ENCODE results near the gene MYL12B. TPM values are rescaled to one million over a fixed set of nuclear protein-coding genes. Genes with fewer than 3 reads are reported as not detected.

Gene MYL12B
- total RNA-seq, 1 donor from 2014 or later: 275 TPM

DNA sequence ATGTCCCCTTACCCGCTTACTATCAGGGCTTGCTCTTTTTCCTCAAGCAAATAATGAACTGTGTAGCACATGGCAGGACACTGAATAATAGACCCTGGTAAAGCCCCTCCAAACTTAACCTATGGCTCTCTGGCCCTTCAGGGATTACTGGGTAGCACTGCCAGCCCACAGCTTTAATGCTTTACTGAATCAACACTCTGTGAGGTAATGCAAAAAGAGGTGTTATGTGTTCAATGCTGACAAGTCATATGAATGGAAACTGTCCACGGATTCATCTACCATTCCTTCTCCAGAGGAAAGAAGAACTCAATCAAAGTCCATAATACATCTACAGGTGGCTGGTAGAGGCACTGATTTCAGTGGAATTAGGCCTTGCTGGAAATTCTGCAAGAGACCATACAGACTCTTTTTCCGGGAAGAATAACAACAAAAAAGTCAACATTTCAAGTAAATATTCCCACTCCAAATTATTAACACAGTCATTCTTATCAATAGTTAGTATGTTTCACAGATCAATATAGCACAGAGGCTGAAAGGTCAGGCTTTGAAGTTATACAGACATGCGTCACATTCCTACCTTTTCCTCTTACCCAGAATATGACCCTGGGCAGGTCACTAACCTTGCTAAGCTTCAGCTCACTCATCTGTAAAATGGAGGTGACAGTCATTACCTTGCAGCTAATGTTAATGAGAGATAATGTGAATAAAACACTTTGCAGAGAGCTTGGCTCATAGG, 28.3 kb upstream of the MYL12B start:
- no peak for ATAC-seq
- no peak for DNase-seq (ENCODE audit: low spot score)
- intact Hi-C loops (cut with DNase I): no loop called here

- intact Hi-C loops (cut with DNase I): no loop called here
- no peak for ATAC-seq
- DNase-seq (ENCODE audit: low spot score): no peak
Measured at GRCh38 chr18:3234457-3234856, 27.5 kb upstream of the MYL12B start.

GRCh38 chr18:3235846-3236245, 26.1 kb upstream of the MYL12B start:
- intact Hi-C loops (cut with DNase I): loop anchor here (5.0 kb wide), 1 partner anchor 1794 kb away; no protein-coding TSS in a partner anchor
- ATAC-seq (no peak), DNase-seq (ENCODE audit: low spot score) (no peak)

GRCh38 chr18:3236470-3236869, 25.5 kb upstream of the MYL12B start:
- intact Hi-C loops (cut with DNase I): loop anchor here (5.0 kb wide), 1 partner anchor 1794 kb away; no protein-coding TSS in a partner anchor
- ATAC-seq (no peak), DNase-seq (ENCODE audit: low spot score) (no peak)

DNA sequence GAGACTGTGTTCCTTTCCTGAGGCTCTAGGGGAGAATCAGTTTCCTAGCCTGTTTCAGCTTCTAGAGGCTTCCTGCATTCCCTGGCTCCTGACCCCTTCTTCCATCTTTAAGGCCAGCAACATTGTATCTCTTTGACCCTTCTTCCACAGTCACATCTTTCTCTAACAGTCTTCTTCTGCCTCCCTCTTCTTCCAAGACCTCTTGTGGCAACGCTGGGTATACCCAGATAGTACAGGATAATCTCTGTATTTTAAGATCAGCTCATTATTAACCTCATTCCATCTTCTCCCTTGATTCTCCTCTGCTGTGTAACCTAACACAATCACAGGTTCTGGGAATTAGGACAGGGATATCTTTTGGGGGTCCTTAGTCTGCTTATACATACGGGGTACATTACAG, 23.2 kb upstream of the MYL12B start:
- DNase-seq (ENCODE audit: low spot score) (no peak), ATAC-seq (no peak)
- intact Hi-C loops (cut with DNase I): loop anchor here (5.0 kb wide), 1 partner anchor 1796 kb away; no protein-coding TSS in a partner anchor

DNA sequence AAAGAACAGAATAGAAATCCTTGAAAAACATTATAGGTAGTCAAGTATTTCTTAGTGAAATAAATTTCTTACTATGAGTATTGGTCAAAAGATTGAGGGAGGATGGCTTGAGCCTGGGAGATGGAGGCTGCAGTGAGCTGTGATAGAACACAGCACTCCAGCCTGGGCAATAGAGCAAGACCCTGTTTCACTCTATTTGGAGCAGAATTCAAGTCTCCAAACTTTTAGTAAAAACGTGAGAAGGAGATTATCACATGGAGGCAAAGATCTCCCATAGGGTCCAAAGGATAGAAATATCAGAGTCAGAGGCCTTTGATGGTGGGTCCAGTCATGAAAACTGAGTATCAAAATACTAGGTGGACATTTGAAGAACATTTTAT, 16.8 kb upstream of the MYL12B start:
- DNase-seq (ENCODE audit: low spot score): no peak
- ATAC-seq: no peak
- intact Hi-C loops (cut with DNase I): no loop called here

- intact Hi-C loops (cut with DNase I): no loop called here
- peak; percentile 92 for DNase-seq (ENCODE audit: low spot score)
- ATAC-seq: peak; percentile 88
Measured at GRCh38 chr18:3245853-3246634, 15.9 kb upstream of the MYL12B start.

GRCh38 chr18:3246635-3247239, 15.2 kb upstream of the MYL12B start:
- ATAC-seq (peak; percentile 42), DNase-seq (ENCODE audit: low spot score) (peak; percentile 67)
- intact Hi-C loops (cut with DNase I): no loop called here

DNA sequence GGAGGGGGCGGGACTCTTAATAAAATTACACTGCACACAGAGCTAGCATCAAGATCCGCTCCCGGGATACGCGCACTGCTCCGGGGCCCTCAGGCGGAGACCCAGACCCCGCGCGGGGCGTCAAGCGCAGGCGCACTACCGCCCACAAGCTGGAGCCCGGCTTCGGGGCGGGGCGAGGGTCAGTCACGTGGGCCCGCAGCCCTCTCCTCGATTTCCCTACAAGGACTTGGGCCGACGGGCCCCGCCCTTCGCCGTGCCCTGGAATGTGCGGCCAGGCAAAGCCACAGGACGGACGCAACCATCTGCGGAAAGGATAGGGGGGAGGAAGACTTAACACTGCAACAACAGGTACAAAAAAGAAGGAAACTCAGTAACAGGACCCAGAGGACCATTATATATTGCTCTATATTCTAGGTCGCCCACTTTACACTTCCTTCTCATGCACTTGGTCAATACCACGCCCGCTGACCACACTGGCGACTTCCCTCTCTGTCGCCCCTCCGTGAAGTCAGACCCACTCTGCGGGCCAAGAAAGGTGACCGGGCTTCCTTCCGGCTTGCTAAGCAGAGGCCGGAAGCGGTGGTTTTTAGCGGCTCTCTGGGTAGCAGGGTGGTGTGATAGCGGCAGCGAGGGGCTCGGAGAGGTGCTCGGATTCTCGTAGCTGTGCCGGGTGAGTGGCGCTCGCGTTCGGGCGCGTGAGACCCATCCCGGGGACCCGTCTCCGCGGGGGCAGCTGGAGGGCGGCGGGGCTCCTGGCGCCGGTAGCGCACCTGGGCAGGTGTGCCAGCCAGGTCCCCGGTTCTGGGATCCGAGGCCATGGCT, 14.5 kb upstream of the MYL12B start, which contains the start of gene MYL12A:
Gene MYL12A (plus strand): TSS at position 562 of the 822 bp plus-strand sequence. CDS start 5,447 bp downstream, outside the sequence.
- intact Hi-C loops (cut with DNase I): no loop called here
- DNase-seq (ENCODE audit: low spot score): peak; percentile 98
- peak; percentile 95 for ATAC-seq

- intact Hi-C loops (cut with DNase I): no loop called here
- ATAC-seq: peak; percentile 0
Measured at GRCh38 chr18:3248062-3248657, 13.8 kb upstream of the MYL12B start.

DNA sequence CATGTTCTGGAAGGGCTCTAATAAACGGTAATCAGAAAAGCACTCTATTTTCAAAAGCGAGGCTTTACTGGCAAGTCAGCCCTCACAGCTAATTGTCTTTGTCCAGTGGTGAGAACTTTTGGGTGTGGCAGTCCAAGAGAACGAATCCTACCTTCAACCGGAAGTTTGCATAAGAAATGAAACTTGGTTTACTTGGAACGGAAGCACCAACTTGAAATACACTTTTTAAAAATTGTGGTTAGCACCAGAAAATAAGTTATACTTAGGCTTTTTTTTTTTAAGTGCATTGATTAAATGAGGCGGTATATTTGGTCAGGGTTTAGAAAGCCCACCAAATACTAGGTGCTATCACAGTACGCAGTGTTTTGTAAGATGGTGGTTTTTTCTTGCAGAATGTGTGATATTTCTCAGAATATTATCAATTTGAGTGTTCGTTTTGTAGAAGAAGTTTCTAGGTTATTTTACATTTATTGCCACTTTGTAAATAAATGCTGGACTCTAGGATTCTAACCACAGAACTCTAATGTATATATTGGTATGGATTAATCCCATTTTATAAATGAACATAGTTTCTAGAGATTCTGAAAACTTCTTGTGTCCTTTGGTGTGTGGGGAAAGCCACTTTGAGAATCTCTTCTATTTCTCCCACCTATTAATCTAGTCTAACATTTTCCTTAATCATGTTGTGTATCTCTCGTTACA, 13.1 kb upstream of the MYL12B start:
- no peak for DNase-seq (ENCODE audit: low spot score)
- no peak for ATAC-seq
- intact Hi-C loops (cut with DNase I): no loop called here

More at GRCh38 chr18:3248062-3248657, 13.8 kb upstream of the MYL12B start:
- no peak for DNase-seq (ENCODE audit: low spot score)

- no peak for ATAC-seq
- intact Hi-C loops (cut with DNase I): no loop called here
Measured at GRCh38 chr18:3250237-3251107, 11.5 kb upstream of the MYL12B start.

DNA sequence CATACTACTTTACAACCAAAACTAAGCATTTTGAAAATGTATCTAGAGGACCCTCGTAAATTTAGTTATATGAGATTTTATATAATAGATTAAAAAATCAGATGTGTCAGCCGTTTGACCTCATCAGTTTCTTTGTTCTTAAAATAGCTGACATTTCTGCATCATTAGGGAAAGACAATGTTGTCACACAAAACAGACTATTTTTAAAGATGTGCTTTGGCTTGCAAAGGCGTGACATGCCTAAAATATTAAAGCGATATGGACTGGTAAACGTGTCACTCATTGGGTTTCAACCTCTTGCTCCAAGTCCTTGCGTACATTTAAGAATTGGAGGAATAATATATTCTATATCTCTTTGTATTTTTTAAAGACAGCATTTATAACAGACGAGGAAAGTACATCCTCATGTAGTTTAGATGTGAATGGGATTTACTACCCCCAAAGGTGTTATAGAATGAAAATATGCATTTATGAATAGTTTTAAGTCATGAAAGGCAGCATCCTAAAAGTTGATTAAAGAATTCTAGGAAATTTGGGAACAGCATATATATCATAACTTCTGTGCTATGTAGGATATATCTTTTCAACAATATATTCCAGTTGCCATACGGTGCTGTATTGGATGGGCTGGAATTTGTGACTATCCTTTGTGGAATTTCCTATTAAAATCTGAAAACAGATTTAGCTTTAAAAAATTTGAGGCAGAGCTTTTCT, 10.5 kb upstream of the MYL12B start:
- ATAC-seq (no peak), DNase-seq (ENCODE audit: low spot score) (no peak)
- intact Hi-C loops (cut with DNase I): no loop called here

More at GRCh38 chr18:3250237-3251107, 11.5 kb upstream of the MYL12B start:
- no peak for DNase-seq (ENCODE audit: low spot score)

DNA sequence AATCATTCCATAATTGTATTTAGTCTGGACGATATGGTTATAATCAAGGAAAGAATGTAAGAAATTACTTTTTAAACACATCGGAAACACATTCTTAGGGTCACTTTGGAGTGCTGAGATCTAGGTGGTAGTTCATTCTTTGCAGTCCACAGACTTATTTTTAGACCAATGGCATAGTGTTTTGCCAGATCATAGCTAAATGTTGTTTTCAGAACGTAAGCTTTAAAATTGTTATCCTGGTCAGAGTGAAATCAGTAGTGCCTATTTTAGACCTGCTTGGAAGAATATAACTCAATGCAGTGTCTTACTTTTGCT, 10.0 kb upstream of the MYL12B start:
- DNase-seq (ENCODE audit: low spot score): no peak
- ATAC-seq: no peak
- intact Hi-C loops (cut with DNase I): no loop called here

DNA sequence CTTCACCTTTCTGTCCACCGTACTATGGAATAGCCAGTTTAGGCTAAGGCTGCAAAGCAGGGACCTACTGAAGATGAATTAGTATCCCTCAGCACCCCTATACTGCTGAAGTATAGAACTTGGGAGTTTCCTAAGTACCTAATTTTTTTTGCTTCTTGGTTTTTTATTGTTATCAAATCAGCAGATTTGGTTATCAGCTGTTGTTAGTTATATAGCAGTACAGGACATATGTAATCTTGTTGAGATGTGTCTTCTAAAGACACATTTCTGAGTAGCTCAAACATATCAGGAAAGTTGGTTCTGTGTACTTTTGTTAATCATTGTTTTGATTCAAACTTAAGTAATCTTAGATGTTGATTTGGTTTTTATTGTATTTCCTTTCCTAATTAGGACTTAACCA, 9.1 kb upstream of the MYL12B start:
- no peak for DNase-seq (ENCODE audit: low spot score)
- intact Hi-C loops (cut with DNase I): no loop called here
- no peak for ATAC-seq

- ATAC-seq: no peak
Measured at GRCh38 chr18:3254725-3255124, 7.2 kb upstream of the MYL12B start.

More at GRCh38 chr18:3254725-3255124, 7.2 kb upstream of the MYL12B start:
- intact Hi-C loops (cut with DNase I): no loop called here
- DNase-seq (ENCODE audit: low spot score): no peak

All from sciatic nerve (tissue), 2 donors.